Right lobe of liver (tissue), 4 donors: ENCODE data around the gene RPP14.

Experiments used
- CTCF ChIP-seq, 4 donors: fragments of 200-600 bp in 3 of 4; fragments of 450-650 bp in 1 of 4; IDR thresholded peaks; one replicate each; pipeline versions ENCODE4 v1.5.1 to v1.8.0; 2016 to 2022; ENCODE audit warnings: antibody characterized with exemption in 4 of 4, mild to moderate bottlenecking in 2 of 4
- POLR2A ChIP-seq: fragments of 450-650 bp; IDR thresholded peaks from one replicate; pipeline ENCODE4 v1.6.1; 2017; ENCODE audit warnings: antibody characterized with exemption, mild to moderate bottlenecking
- donor health status: DM: no; HTN: no; CAD: no.
- donor health status: DM: no; HTN: no; CAD: no.
- donor health status: DM: no; HTN: yes; CAD: no.

- TF ChIP-seq CTCF (IDR thresholded peaks at IDR 0.05), result no peak
- no peak for TF ChIP-seq POLR2A
Measured at GRCh38 chr3:58281069-58281468, 25.0 kb upstream of the RPP14 start.
